SK-N-MC (cell line): ENCODE measurements around the gene MRPS17.

ENCODE experiments used
- EZH2 ChIP-seq: fragments of 200-600 bp; sonication (generic); IDR thresholded peaks from one replicate; pipeline ENCODE4 v1.6.1; 2017; ENCODE audit warnings: antibody characterized with exemption
- FOXP2 ChIP-seq: optimal IDR thresholded peaks from 2 replicates; pipeline ENCODE3; 2011; ENCODE audit warnings: mild to moderate bottlenecking, moderate library complexity; ENCODE audit not compliant: insufficient read depth; ENCODE audit errors: extremely low read length, control extremely low read depth
- POLR2AphosphoS5 ChIP-seq: IDR thresholded peaks from 2 replicates; pipeline ENCODE4 v1.6.1; 2012; ENCODE audit warnings: mild to moderate bottlenecking, low read depth, low read length, borderline replicate concordance

GRCh38 chr7:55964261-55965099, 12.8 kb downstream of the MRPS17 start, which contains the start of gene NIPSNAP2:
- no peak; the same call in 1 of the 2 replicates for TF ChIP-seq POLR2AphosphoS5
- TF ChIP-seq EZH2 = no peak
- no peak for TF ChIP-seq FOXP2
